HG02763 (cell line): ENCODE results near the gene LLCFC1.
"Not testable (repeated sequence)": the region's sequence is repeated elsewhere in the genome, so short reads cannot be mapped to it uniquely, and the experiment has no call there.

Experiments used
- ATAC-seq: cut with Tn5 transposase; IDR thresholded peaks from one replicate; pipeline ENCODE4 v1.9.1; 2021; ENCODE audit warnings: mild to moderate bottlenecking, moderate library complexity; ENCODE audit not compliant: unreplicated experiment

The LLCFC1 gene

DNA sequence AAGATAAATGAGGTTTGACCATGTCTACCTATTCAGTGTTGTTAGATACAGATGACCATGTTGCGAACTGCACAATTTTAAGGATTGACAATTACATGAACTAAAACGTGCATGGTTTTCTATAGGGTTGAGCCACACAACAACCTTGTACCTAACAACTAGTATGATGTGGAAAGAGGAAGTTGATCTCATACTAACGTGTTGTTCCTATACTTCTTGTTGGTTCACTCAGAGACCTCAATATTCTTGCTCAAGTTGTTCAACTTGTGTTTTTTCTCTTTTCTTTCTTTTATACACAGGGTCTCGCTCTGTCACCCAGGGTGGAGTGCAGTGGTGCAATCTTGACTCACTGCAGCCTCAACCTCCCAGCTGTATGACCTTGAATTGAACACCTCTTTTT lies 28.9 kb downstream of the LLCFC1 start:
- no peak for ATAC-seq

DNA sequence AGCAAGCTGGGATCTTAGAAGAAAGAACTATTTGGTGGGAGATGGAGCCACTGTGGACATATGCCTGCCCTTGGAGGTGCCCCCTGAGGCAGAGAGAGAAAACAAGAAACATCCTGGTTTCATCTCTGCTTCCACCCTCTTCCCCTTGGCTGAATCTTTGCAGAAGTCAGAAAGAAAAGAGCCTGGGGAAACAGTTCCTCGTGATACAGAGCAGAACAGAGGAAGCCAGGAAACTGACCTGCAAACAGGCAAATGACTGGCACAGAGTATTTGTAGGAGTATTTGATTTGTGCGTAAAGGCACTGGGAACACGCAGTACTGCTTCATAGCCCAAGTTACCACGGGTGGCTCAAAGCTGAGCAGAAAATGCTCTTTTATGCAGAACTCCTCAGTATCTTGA lies 29.9 kb downstream of the LLCFC1 start:
- no peak for ATAC-seq

DNA sequence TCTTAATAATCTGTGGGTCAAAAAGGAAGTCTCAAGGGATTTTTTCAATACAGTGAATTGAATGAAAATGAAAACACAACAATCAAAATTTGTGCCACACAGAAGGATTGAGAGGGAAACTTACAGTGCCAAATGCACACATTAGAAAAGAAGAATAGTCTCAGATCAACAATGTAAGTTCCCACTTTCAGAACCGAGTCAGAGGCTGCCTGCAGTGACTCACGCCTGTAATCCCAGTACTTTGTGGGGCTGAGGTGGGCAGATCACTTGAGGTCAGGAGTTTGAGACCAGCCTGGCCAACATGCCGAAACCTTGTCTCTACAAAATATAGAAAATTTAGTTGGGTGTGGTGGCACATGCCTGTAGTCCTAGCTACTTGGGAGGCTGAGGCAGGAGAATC lies 35.3 kb downstream of the LLCFC1 start:
- ATAC-seq, result no peak

DNA sequence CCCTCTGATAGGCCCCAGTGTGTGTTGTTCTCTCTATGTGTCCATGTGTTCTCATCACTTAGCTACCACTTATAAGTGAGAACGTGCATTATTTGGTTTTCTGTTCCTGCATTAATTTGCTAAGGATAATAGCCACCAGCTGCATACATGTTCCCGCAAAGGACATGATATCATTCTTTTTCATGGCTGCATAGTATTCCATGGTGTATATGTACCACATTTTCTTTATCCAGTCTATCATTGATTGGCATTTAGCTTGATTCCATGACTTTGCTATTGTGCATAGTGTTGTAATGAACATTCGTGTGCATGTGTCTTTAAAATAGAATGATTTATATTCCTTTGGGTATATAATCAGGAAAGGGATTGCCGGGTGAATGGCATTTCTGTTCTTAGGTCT lies 39.1 kb downstream of the LLCFC1 start:
- ATAC-seq, result not testable (repeated sequence)

DNA sequence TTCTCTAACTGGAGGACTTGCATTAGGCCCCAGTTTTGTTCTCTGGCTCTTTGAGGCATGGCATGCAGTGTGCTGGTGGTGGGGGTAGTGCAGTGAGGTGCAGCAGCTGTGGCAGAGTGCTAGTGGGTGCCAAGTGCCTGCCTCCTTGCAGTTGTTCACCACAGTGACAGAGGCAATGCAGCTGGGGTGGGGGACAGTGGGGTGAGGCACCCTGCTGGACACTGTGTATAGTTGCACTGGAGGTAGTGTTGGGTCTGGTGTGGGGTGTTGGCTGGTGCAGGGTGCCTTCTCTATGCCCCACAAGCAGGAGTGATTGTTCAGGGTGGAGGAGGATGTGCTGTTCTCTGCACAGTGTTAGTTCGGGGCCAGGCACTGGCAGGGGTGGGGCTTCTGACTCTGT lies 44.5 kb downstream of the LLCFC1 start:
- no peak for ATAC-seq

DNA sequence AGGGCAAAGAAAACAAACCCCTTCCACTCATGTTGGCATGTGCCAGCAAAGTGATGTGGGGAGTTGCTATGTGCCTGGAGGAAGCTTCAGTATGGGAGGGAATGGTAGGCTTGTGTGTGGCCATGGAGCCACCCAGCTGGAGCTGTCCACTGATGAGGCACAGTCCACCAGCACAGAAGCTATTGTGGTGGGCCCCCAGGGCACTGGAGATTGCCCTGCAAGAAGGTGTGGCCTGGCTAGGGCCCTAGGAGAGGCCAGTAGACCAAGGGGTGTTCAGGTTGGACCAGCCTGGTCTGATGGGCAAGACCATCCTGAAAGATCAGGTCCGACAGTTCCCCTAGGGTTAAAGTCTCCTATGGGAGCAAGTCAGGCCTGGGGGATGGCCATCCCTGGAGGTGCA lies 45.0 kb downstream of the LLCFC1 start:
- no peak for ATAC-seq
